Hematopoietic multipotent progenitor cell (in vitro differentiated cells): ENCODE results near the gene SLC35E1. TPM values are rescaled to one million over a fixed set of nuclear protein-coding genes. Genes with fewer than 3 reads are reported as not detected.
"Not testable (repeated sequence)": the region's sequence is repeated elsewhere in the genome, so short reads cannot be mapped to it uniquely, and the experiment has no call there.

Experiments
- DNase-seq, 3 donors: peaks; one replicate each; pipeline ENCODE4 v3.0.0-alpha.2; 2011 to 2015; ENCODE audit warnings: low read depth in 2 of 3, low spot score in 2 of 3
- total RNA-seq: library from RNA; depleted of rRNA; stranded (reverse); fragments of >200 nt; gene quantifications from one replicate; pipeline ENCODE4 v1.2.3, GENCODE V29; 2012

Gene SLC35E1
- total RNA-seq, 1 donor: 49.3 TPM

GRCh38 chr19:16561382-16561781 lies 10.8 kb downstream of the SLC35E1 start:
- no peak for DNase-seq

- no peak for DNase-seq
Observed at GRCh38 chr19:16559780-16560276, 12.4 kb downstream of the SLC35E1 start.

- peak in 2 of 3 donors; percentile 13 to 37 for DNase-seq
Observed at GRCh38 chr19:16554776-16555175, 17.4 kb downstream of the SLC35E1 start.

GRCh38 chr19:16551902-16552301 lies 20.3 kb downstream of the SLC35E1 start:
- not testable (repeated sequence) for DNase-seq

GRCh38 chr19:16548956-16549355 lies 23.3 kb downstream of the SLC35E1 start:
- no peak for DNase-seq

GRCh38 chr19:16544473-16545231 lies 27.6 kb downstream of the SLC35E1 start:
- DNase-seq: no peak

- not testable (repeated sequence) for DNase-seq
Observed at GRCh38 chr19:16543734-16544133, 28.5 kb downstream of the SLC35E1 start.

GRCh38 chr19:16542910-16543472 lies 29.2 kb downstream of the SLC35E1 start:
- DNase-seq: no peak

- DNase-seq: peak; percentile 91 to 97 (median 96)
Observed at GRCh38 chr19:16542045-16542909, 29.9 kb downstream of the SLC35E1 start, which contains the start of gene CHERP. Gene CHERP (minus strand): TSS chr19:16542437. CDS start chr19:16542378, 59 bp downstream.

GRCh38 chr19:16541526-16542044 lies 30.6 kb downstream of the SLC35E1 start:
- no peak for DNase-seq

GRCh38 chr19:16540948-16541347 lies 31.3 kb downstream of the SLC35E1 start:
- DNase-seq: no peak

- no peak for DNase-seq
Observed at GRCh38 chr19:16537111-16537510, 35.1 kb downstream of the SLC35E1 start.

- no peak for DNase-seq
Observed at GRCh38 chr19:16536130-16536529, 36.1 kb downstream of the SLC35E1 start.

GRCh38 chr19:16535381-16535780 lies 36.8 kb downstream of the SLC35E1 start:
- no peak for DNase-seq

GRCh38 chr19:16532440-16533234 lies 39.6 kb downstream of the SLC35E1 start:
- no peak for DNase-seq

- DNase-seq: no peak
Observed at GRCh38 chr19:16531380-16531669, 40.9 kb downstream of the SLC35E1 start.

GRCh38 chr19:16530540-16531379 lies 41.5 kb downstream of the SLC35E1 start:
- DNase-seq: no peak

GRCh38 chr19:16529466-16530144 lies 42.6 kb downstream of the SLC35E1 start:
- DNase-seq: no peak
